Measurements from ENCODE around the gene PAK3.

The PAK3 gene

DNA sequence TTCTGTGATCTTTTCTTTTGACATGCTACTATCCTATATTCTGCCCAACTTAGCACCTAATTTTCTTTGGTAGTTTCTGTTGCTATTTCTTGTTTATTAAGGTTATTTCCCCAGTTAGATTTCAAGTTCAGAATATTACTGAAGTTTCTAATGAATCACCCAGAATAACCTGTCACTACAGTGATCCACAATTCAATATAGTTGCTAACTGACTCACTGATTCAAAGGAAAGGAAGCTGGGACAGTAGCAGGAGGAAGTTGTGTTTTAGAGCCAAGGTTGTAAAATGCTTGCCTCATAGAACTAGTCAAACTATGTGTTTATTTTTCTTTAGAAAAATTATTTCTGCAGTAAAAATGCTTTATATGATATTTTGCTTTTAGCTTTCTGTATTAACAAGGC lies 37.4 kb downstream of the PAK3 start:
- no peak for DNase-seq

GRCh38 chrX:111145878-111146277 lies 49.9 kb downstream of the PAK3 start:
- no peak for DNase-seq

- DNase-seq, result no peak
Observed at GRCh38 chrX:111151764-111152163, 55.8 kb downstream of the PAK3 start.

DNA sequence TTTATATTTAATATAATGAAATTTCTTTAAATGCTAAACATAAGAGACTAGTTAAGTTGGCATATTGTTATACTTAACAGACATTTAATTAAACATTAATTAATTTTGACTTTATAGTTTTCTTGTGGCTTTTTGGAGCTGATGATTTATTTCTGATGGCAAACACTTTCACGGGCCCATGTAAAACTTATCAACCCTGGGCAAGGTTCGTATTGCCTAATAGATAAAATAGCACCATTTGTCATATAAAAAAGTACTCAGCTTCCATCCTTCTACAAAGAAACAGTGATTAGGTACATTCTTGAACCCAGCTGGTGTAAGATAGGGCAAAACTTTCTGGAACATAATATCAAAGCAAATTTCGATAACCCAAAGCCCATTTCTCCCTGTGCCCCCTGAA lies 63.2 kb downstream of the PAK3 start:
- DNase-seq, result no peak

- DNase-seq, result no peak
Observed at GRCh38 chrX:111164728-111165127, 68.7 kb downstream of the PAK3 start.

GRCh38 chrX:111165902-111166301 lies 69.9 kb downstream of the PAK3 start:
- no peak for DNase-seq

DNA sequence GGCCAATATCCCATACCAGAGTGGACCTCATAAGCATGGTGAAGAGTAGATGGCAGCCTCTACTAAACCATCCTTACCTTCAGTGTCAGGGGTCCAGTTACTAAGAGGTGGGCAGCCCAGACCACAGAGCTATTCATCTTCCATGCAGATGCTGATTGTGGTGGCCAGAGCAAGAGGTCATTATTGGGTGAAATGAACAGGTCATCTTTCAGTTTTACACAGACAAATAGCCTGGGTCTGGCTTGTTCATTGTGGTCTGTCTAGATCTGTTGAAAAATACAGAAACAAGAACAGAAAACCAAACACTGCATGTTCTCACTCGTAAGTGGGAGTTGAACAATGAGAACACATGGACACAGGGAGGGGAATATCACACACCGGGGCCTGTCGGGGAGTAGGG lies 71.3 kb downstream of the PAK3 start:
- no peak for DNase-seq

DNA sequence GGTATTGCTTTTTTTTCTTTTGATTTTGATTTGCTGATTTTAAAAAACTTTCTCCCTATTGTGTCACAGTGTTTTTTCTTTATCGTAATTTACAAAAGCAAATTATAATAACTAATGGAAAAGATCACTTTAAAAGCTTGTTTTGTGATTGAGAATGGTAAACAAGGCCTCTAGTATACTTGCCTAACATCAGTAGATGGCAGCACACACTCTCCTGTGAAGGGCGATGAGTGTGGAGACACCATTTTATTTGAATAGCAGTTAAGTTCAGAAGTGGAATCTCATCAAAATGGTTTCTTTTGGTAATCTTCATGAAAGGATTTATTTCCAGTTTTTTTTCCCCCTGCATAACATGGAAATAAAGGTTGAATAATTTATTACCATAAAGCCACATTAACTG lies 72.3 kb downstream of the PAK3 start:
- no peak for DNase-seq

DNA sequence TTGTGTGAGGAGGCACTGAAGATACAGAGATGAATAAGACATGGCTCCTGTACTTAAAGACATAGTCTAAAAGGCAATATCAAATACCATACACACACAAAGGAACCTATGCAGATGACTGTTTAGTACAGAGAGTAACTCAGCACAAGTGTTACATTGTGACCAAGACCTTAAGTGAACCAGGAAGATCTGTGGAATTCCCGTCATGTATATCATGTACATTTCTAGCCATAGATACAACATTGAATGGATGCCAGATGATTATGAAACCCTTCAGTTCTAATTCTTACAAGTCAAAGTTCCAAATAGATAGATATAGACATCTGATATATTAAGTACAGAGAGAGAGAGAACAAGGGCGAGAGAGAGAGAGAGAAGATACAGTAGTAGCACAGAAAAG lies 73.2 kb downstream of the PAK3 start:
- DNase-seq, result no peak

- DNase-seq, result no peak
Observed at GRCh38 chrX:111170017-111170416, 74.0 kb downstream of the PAK3 start.

- no peak for DNase-seq
Observed at GRCh38 chrX:111180750-111181240, 84.8 kb downstream of the PAK3 start.

DNA sequence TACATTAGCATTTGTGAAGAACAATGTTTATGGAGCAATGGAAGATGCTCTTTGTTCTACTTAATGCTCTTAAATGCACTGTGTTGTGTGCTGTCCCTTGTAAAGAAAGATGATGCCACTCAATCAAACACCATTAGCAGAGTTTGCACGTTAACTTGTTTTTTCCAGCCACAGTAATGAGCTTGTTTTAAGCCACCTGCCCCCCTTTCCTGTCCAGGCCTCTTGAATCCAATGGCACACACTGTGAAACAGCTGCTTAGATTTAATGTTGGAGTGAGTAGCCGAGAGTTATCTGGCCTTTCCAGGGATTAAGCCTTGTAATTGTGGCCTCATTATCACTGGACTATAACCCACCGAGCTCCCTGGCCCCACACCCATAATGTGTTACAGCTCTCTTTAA lies 86.0 kb downstream of the PAK3 start:
- no peak for DNase-seq

- no peak for DNase-seq
Observed at GRCh38 chrX:111182997-111183396, 87.0 kb downstream of the PAK3 start.

- DNase-seq, result no peak
Observed at GRCh38 chrX:111191598-111191997, 95.6 kb downstream of the PAK3 start.

DNA sequence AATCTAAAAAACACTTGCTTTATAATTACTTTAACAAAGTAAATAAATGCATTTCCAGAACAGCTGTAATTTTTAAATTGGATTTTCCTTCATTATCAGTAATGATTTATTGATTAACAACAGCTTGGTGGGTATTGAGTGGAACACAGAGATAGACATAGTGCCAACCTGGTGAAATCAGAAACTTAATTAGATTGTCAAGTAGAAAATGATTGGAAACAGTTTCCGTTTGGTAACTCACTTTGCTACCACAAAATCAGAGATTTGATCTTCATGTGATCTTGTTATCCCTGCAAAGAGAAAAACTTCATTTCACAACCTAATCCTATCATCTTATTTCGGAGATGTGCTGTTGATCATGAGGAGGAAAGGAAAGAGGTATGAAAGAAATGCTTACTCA lies 103.5 kb downstream of the PAK3 start:
- DNase-seq, result no peak

DNA sequence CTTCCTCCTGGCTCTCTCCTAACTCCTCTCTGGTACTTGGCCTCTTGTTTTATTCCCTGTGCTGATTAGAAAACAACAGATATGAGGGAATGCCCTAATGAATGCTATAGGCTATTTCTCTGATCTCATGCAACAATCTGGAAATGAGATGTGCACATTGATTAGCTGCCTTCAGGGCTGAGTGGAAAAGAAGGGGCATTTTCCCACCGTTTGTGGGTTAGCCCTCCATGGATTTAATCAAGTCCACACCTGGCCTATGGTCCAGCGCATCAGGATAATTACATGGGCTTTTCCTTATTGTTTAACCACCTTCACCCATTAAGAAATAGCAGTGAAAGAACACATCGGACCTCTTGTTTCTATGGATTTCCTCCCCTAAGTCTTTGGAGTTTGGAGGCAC lies 104.3 kb downstream of the PAK3 start:
- DNase-seq, result no peak

DNA sequence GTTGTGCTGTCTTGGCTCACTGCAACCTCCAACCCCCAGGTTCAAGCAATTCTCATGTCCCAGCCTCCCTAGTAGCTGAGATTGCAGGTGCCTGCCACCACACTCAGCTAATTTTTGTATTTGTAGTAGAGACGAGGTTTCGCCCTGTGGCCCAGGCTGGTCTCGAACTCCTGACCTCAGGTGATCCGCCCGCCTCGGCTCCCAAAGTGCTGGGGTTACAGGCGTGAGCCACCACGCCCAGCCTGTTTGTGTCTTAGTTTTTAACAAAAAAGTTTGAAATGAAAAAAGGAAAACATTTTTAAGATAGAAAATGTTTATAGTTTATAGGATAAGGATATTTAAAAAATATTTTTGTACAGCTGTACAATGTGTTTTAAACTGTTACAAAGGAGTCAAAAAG lies 111.9 kb downstream of the PAK3 start:
- DNase-seq, result no peak

GRCh38 chrX:111216293-111216801 lies 120.4 kb downstream of the PAK3 start:
- no peak for DNase-seq

GRCh38 chrX:111244235-111244750 lies 148.3 kb downstream of the PAK3 start:
- no peak for DNase-seq

GRCh38 chrX:111254896-111255693 lies 159.1 kb downstream of the PAK3 start:
- no peak for DNase-seq

GRCh38 chrX:111257733-111258132 lies 161.7 kb downstream of the PAK3 start:
- no peak for DNase-seq

DNA sequence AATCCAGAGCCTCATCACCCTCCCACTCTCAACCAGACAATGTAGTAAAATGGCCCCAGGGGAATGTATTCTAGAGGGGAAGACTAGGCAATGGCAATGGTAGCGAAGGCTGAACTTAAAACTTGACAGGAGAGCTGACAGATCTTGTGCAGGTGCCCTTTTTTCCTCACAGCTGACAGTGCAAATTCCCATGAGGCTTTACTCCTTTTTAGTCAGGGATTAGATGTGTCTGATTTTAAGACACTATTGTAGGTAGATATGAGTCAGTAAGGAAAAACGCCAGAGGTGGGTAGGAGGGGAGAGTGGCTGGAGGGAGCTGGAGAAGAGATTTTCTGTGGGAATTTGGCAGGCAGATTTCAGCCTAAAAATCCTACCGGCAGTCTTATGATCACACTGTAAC lies 163.6 kb downstream of the PAK3 start:
- DNase-seq, result no peak

DNA sequence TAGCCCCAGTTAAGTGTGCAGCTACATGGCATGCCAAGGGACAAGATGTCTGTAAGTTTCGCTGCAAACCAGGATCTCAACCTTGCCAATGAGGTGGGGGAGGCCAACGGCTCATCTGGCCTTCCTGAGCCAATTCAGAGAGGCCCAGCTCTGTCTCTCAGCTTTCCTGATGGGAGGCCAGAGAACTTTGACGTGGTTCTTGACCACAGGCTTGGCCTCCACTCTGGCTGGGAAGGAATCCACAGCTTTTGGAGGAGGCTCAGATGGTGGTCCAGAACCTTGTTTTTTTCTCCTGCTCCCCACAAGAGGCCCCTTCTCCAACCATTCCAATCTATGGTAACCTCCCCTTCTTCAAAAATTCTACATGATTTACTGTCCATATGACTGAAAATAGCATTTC lies 164.5 kb downstream of the PAK3 start:
- no peak for DNase-seq

DNA sequence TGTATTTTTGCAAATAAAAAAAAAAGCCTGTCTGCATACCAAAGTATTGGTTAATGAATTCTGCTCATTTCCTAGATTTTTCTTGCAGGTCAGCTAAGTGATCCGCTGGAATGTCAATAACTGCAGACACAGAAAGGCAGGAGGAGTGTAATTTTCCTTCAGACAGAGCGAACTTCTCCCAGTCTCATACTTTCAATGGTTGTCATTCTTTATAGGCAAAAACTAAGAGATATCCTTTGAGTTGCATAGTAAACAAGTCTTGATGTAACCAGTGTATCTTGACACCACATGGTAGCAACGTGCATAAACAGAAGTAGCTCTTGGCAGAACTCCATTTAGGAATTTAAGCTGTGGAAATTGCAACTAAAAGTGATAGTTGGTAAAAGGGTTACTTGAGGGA lies 166.1 kb downstream of the PAK3 start:
- DNase-seq, result no peak

GRCh38 chrX:111264385-111264784 lies 168.4 kb downstream of the PAK3 start:
- DNase-seq, result no peak
